HG03103 (cell line): ENCODE measurements around the gene MRPL11.
"Not testable (repeated sequence)": the region's sequence is repeated elsewhere in the genome, so short reads cannot be mapped to it uniquely, and the experiment has no call there.

ENCODE experiments used
- ATAC-seq: cut with Tn5 transposase; IDR thresholded peaks from one replicate; pipeline ENCODE4 v1.9.1; 2021; ENCODE audit warnings: low read depth; ENCODE audit not compliant: unreplicated experiment

Gene MRPL11

GRCh38 chr11:66432597-66432996 lies 6.1 kb downstream of the MRPL11 start:
- no peak for ATAC-seq

GRCh38 chr11:66431871-66432329 lies 6.7 kb downstream of the MRPL11 start:
- not testable (repeated sequence) for ATAC-seq

- ATAC-seq = not testable (repeated sequence)
Observed at GRCh38 chr11:66431287-66431686, 7.4 kb downstream of the MRPL11 start.

- ATAC-seq = no peak
Observed at GRCh38 chr11:66429983-66430602, 8.6 kb downstream of the MRPL11 start.

GRCh38 chr11:66428933-66429332 lies 9.7 kb downstream of the MRPL11 start:
- ATAC-seq = no peak

GRCh38 chr11:66426314-66426713 lies 12.3 kb downstream of the MRPL11 start:
- no peak for ATAC-seq

- ATAC-seq = no peak
Observed at GRCh38 chr11:66421492-66422205, 17.0 kb downstream of the MRPL11 start.

- ATAC-seq = no peak
Observed at GRCh38 chr11:66420671-66421476, 17.8 kb downstream of the MRPL11 start, which contains the start of gene NPAS4. TSS of gene NPAS4 (plus strand) at chr11:66421035. CDS start at chr11:66421180, 145 bp downstream.

- no peak for ATAC-seq
Observed at GRCh38 chr11:66419825-66420224, 18.8 kb downstream of the MRPL11 start.

- no peak for ATAC-seq
Observed at GRCh38 chr11:66418986-66419308, 19.7 kb downstream of the MRPL11 start.

GRCh38 chr11:66418168-66418985 lies 20.3 kb downstream of the MRPL11 start:
- peak; percentile 45 for ATAC-seq

- no peak for ATAC-seq
Observed at GRCh38 chr11:66417000-66417399, 21.6 kb downstream of the MRPL11 start.

GRCh38 chr11:66415423-66415822 lies 23.2 kb downstream of the MRPL11 start:
- ATAC-seq = no peak

- no peak for ATAC-seq
Observed at GRCh38 chr11:66414120-66414934, 24.3 kb downstream of the MRPL11 start.

- no peak for ATAC-seq
Observed at GRCh38 chr11:66413167-66413566, 25.5 kb downstream of the MRPL11 start.

- no peak for ATAC-seq
Observed at GRCh38 chr11:66412110-66412509, 26.5 kb downstream of the MRPL11 start.

GRCh38 chr11:66411323-66411722 lies 27.3 kb downstream of the MRPL11 start:
- no peak for ATAC-seq

- ATAC-seq = no peak
Observed at GRCh38 chr11:66410191-66410590, 28.5 kb downstream of the MRPL11 start.

GRCh38 chr11:66409226-66409625 lies 29.4 kb downstream of the MRPL11 start:
- ATAC-seq = no peak
